Stimulated activated CD8-positive, alpha-beta memory T cell treated with anti-CD3 and anti-CD28 coated beads, Interleukin-7, amount 100 ng/mL, for 48 hours (primary cell): Measurements from ENCODE around the gene ZNF358.

ENCODE experiments used
- DNase-seq, 2 donors: peaks; one replicate each; pipeline ENCODE4 v3.0.0-alpha.2; 2020; ENCODE audit warnings: low read depth in 1 of 2; ENCODE audit errors: extremely low read depth in 1 of 2

The ZNF358 gene

GRCh38 chr19:7554990-7555864 is 39.3 kb downstream of the ZNF358 start:
- no peak for DNase-seq

- DNase-seq: no peak
These were observed 40.9 kb downstream of the ZNF358 start for GRCh38 chr19:7556696-7557315.

- no peak for DNase-seq
These were observed 42.8 kb downstream of the ZNF358 start for GRCh38 chr19:7558667-7559066.

GRCh38 chr19:7559102-7559501 is 43.2 kb downstream of the ZNF358 start:
- DNase-seq: no peak

- DNase-seq: no peak
These were observed 44.4 kb downstream of the ZNF358 start for GRCh38 chr19:7560255-7560654.

- DNase-seq: no peak
These were observed 45.4 kb downstream of the ZNF358 start for GRCh38 chr19:7561325-7561724.

- DNase-seq: no peak
These were observed 46.9 kb downstream of the ZNF358 start for GRCh38 chr19:7562646-7563393.

GRCh38 chr19:7564866-7565265 is 49.0 kb downstream of the ZNF358 start:
- DNase-seq: no peak

- no peak for DNase-seq
These were observed 49.4 kb downstream of the ZNF358 start for GRCh38 chr19:7565332-7565731.
